Astrocyte of the spinal cord (primary cell): Measurements from ENCODE around the gene FOXN4.
A peak's percentile ranks its signal among the peaks of the same experiment; 100 is the strongest.

Experiments used
- DNase-seq: peaks from one replicate; pipeline ENCODE4 v3.0.0; 2011; ENCODE audit warnings: low read depth, low spot score
- H3K4me3 ChIP-seq: 2 replicates; pipeline ENCODE4 v1.5.1; 2011; ENCODE audit warnings: low read depth, mild to moderate bottlenecking, low read length, moderate library complexity
- CTCF ChIP-seq: IDR thresholded peaks from 2 replicates; pipeline ENCODE4 v1.5.1; 2012; ENCODE audit warnings: low read depth, mild to moderate bottlenecking, low read length, inconsistent platforms
- in situ Hi-C: cut with HindIII; loops from 2 replicates; pipeline ENCODE4 v1.10.0; 2017; ENCODE audit warnings: low sequenced_read_pairs

Gene FOXN4

GRCh38 chr12:109296431-109296830, 12.7 kb downstream of the FOXN4 start:
- H3K4me3 ChIP-seq: no peak overlapping the region
- in situ Hi-C loops: no loop called here
- no peak for TF ChIP-seq CTCF
- no peak for DNase-seq

GRCh38 chr12:109295764-109296425, 13.2 kb downstream of the FOXN4 start:
- DNase-seq: no peak
- no peak overlapping the region for H3K4me3 ChIP-seq
- in situ Hi-C loops: no loop called here
- TF ChIP-seq CTCF: no peak

GRCh38 chr12:109294286-109294796, 14.7 kb downstream of the FOXN4 start:
- DNase-seq: no peak
- no peak overlapping the region for H3K4me3 ChIP-seq
- in situ Hi-C loops: no loop called here
- TF ChIP-seq CTCF: no peak

- H3K4me3 ChIP-seq: no peak overlapping the region
- no peak for DNase-seq
- in situ Hi-C loops: no loop called here
- TF ChIP-seq CTCF: no peak
These were observed 16.0 kb downstream of the FOXN4 start for GRCh38 chr12:109293106-109293505.

- TF ChIP-seq CTCF: no peak
- DNase-seq: no peak
- no peak overlapping the region for H3K4me3 ChIP-seq
- in situ Hi-C loops: no loop called here
These were observed 16.8 kb downstream of the FOXN4 start for GRCh38 chr12:109292342-109292711.

GRCh38 chr12:109291521-109292341, 17.4 kb downstream of the FOXN4 start:
- TF ChIP-seq CTCF: no peak
- DNase-seq: peak; percentile 24
- no peak overlapping the region for H3K4me3 ChIP-seq
- in situ Hi-C loops: no loop called here
